Fibroblast of lung (primary cell): ENCODE data around the gene VAMP5. TPM values are rescaled to one million over a fixed set of nuclear protein-coding genes. Genes with fewer than 3 reads are reported as not detected.

ENCODE experiments used
- DNase-seq, 2 donors: peaks; one replicate each; pipeline versions ENCODE4 v3.0.0 to v3.0.0-alpha.2; 2010; ENCODE audit warnings: low read depth in 2 of 2
- H2AFZ ChIP-seq: 2 replicates; pipeline ENCODE4 v1.5.1; 2012; ENCODE audit warnings: low read length, control low read depth, inconsistent platforms
- H3K27ac ChIP-seq: 2 replicates; pipeline ENCODE4 v1.5.1; 2011; ENCODE audit warnings: low read length, control low read depth; ENCODE audit not compliant: insufficient read depth
- H3K27me3 ChIP-seq: 2 replicates; pipeline ENCODE4 v1.5.1; 2011; ENCODE audit warnings: mild to moderate bottlenecking, low read length; ENCODE audit not compliant: control insufficient read depth, insufficient read depth
- H3K36me3 ChIP-seq: 2 replicates; pipeline ENCODE4 v1.5.1; 2011; ENCODE audit warnings: low read length; ENCODE audit not compliant: control insufficient read depth, insufficient read depth
- H3K4me1 ChIP-seq: 2 replicates; pipeline ENCODE4 v1.5.1; 2011; ENCODE audit warnings: low read length; ENCODE audit not compliant: control insufficient read depth, insufficient read depth; ENCODE audit errors: extremely low read depth
- H3K4me2 ChIP-seq: 2 replicates; pipeline ENCODE4 v1.5.1; 2011; ENCODE audit warnings: low read length, control low read depth; ENCODE audit not compliant: insufficient read depth; ENCODE audit errors: extremely low read depth
- H3K4me3 ChIP-seq, 4 experiments: fragments of 200-600 bp in 1 of 4; sonication (generic) in 1 of 4; replicated peaks in 1 of 4; 2 replicates each; pipeline ENCODE4 v1.5.1; 2011 to 2016; ENCODE audit warnings: low read length in 4 of 4, low read depth in 3 of 4, mild to moderate bottlenecking in 3 of 4, control low read depth in 2 of 4, inconsistent platforms in 1 of 4, mixed read lengths in 1 of 4; ENCODE audit not compliant: insufficient read depth in 1 of 4; ENCODE audit errors: control extremely low read depth in 1 of 4
- H3K79me2 ChIP-seq: 2 replicates; pipeline ENCODE4 v1.5.1; 2012; ENCODE audit warnings: mild to moderate bottlenecking, low read length, inconsistent platforms; ENCODE audit not compliant: control insufficient read depth, insufficient read depth
- H3K9ac ChIP-seq: 2 replicates; pipeline ENCODE4 v1.5.1; 2011; ENCODE audit warnings: mild to moderate bottlenecking, low read length, control low read depth; ENCODE audit not compliant: insufficient read depth
- H3K9me3 ChIP-seq: 2 replicates; pipeline ENCODE4 v1.5.1; 2012; ENCODE audit warnings: low read depth, low read length; ENCODE audit not compliant: control insufficient read depth, insufficient read depth
- H4K20me1 ChIP-seq: 2 replicates; pipeline ENCODE4 v1.5.1; 2011; ENCODE audit warnings: low read length; ENCODE audit not compliant: control insufficient read depth, insufficient read depth; ENCODE audit errors: extremely low read depth
- CTCF ChIP-seq, 2 donors: IDR thresholded peaks in 1 of 2; conservative IDR thresholded peaks in 1 of 2; 1 replicate in 1 of 2; 2 replicates in 1 of 2; pipeline ENCODE4 v1.5.1; 2011 to 2012; ENCODE audit warnings: low read length in 2 of 2, control low read depth in 1 of 2, inconsistent platforms in 1 of 2, low read depth in 1 of 2, mild to moderate bottlenecking in 1 of 2
- EZH2 ChIP-seq: IDR thresholded peaks from 2 replicates; pipeline ENCODE4 v1.5.1; 2012; ENCODE audit warnings: low read length, control low read depth, mild to moderate bottlenecking; ENCODE audit errors: missing control alignments
- polyA plus RNA-seq, 2 donors: library from polyadenylated mRNA; depleted of rRNA in 1 of 2; stranded (reverse) in 1 of 2; unstranded in 1 of 2; fragments of >200 nt; gene quantifications; 2 replicates each; pipeline ENCODE4 v1.2.1, GENCODE V29; 2011 to 2012; ENCODE audit warnings: missing spikeins in 1 of 2
- total RNA-seq: library from RNA; depleted of rRNA; stranded (reverse); fragments of >200 nt; gene quantifications from 2 replicates; pipeline ENCODE4 v1.2.1, GENCODE V29; 2014

VAMP5 gene
- total and polyA plus RNA-seq, 2 donors (not counting 1 experiment from before 2014, with no cell fraction given), result 69.5 to 212 TPM

GRCh38 chr2:85537600-85538506, 46.4 kb upstream of the VAMP5 start:
- H3K9ac ChIP-seq, result peak overlapping the region; percentile 98
- peaks cover 14% of the 10 kb centered on the region for H3K36me3 ChIP-seq
- H3K4me2 ChIP-seq, result peak overlapping the region; percentile 99
- TF ChIP-seq EZH2 (no peak), CTCF (conservative IDR thresholded peaks at IDR 0.05 in 1 of 2, IDR thresholded peaks at IDR 0.05 in 1 of 2; ENCODE audit: low read depth in 1 of 2, low read length in 2 of 2) (peak in 1 of 2 donors; percentile 4)
- H3K4me3 ChIP-seq, result peak overlapping the region; percentile 62 to 94 (median 81)
- no peaks in the 10 kb centered on the region for H3K27me3 ChIP-seq
- H3K9me3 ChIP-seq, result no peaks in the 10 kb centered on the region
- peaks cover 52% of the 10 kb centered on the region for H3K79me2 ChIP-seq
- peaks cover 13% of the 10 kb centered on the region for H4K20me1 ChIP-seq
- peaks cover 16% of the 10 kb centered on the region for H3K4me1 ChIP-seq
- H3K27ac ChIP-seq, result peak overlapping the region; percentile 100
- H2AFZ ChIP-seq, result peak overlapping the region; percentile 55
- peak; percentile 39 to 46 for DNase-seq

DNA sequence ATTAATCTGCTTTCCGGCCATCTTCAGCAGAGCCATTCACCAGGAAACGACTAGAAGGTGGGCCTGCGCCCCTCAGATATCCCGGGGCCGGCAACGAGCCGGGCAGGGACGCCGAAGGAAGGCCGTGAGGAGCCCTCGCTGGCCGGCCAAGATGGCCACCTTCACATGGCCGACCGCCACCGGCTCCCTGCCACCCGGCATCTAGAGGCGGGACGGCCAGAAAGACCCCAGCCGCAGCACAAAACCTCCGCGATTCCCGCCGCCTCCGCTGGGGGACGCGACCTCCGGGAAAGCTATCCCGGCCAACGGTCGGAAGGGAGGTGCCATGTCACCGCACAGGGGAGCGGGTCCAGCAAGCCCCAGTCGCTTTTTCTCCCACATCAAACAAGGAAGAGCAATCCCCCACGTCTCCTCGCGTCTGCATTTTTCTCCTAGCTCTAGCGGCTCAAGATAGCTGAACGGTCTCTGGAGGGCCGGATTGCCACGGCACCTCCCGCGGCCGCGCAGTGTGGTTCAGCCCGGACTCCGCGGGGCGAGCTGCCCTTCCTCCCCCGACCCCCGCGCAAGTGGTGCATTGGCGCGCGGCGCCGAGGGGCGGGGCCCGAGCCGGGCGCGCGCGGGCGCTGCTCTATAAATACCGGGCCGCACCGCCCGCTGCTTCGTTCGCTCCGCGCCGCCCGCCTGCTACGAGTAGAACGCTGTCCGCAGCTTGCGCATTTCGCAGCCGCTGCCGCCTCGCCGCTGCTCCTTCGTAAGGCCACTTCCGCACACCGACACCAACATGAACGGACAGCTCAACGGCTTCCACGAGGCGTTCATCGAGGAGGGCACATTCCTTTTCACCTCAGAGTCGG, 45.5 kb upstream of the VAMP5 start, which contains the start of gene MAT2A:
MAT2A (plus strand) TSS at position 662 of the 854 bp plus-strand sequence; CDS start at position 782, 120 bp downstream.
- Histone ChIP-seq H3K27me3 (no peaks in the 10 kb centered on the region), H3K4me2 (peak within 1 kb of the TSS; percentile 99), H3K36me3 (peaks cover 17% of the 10 kb centered on the region), H4K20me1 (peaks cover 13% of the 10 kb centered on the region), H2AFZ (peak within 1 kb of the TSS; percentile 87), H3K79me2 (peaks cover 56% of the 10 kb centered on the region), H3K9ac (peak within 1 kb of the TSS; percentile 98), H3K4me1 (peaks cover 16% of the 10 kb centered on the region), H3K27ac (peak within 1 kb of the TSS; percentile 100), H3K4me3 (peak within 1 kb of the TSS; percentile 78 to 94 (median 88)), H3K9me3 (no peaks in the 10 kb centered on the region)
- DNase-seq, result peak; percentile 90 to 94
- TF ChIP-seq EZH2, result no peak
- TF ChIP-seq CTCF (conservative IDR thresholded peaks at IDR 0.05 in 1 of 2, IDR thresholded peaks at IDR 0.05 in 1 of 2; ENCODE audit: low read depth in 1 of 2, low read length in 2 of 2), result peak; percentile 65 to 75
